Measurements from ENCODE around the gene ST8SIA2.

The ST8SIA2 gene, protein sequence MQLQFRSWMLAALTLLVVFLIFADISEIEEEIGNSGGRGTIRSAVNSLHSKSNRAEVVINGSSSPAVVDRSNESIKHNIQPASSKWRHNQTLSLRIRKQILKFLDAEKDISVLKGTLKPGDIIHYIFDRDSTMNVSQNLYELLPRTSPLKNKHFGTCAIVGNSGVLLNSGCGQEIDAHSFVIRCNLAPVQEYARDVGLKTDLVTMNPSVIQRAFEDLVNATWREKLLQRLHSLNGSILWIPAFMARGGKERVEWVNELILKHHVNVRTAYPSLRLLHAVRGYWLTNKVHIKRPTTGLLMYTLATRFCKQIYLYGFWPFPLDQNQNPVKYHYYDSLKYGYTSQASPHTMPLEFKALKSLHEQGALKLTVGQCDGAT

DNA sequence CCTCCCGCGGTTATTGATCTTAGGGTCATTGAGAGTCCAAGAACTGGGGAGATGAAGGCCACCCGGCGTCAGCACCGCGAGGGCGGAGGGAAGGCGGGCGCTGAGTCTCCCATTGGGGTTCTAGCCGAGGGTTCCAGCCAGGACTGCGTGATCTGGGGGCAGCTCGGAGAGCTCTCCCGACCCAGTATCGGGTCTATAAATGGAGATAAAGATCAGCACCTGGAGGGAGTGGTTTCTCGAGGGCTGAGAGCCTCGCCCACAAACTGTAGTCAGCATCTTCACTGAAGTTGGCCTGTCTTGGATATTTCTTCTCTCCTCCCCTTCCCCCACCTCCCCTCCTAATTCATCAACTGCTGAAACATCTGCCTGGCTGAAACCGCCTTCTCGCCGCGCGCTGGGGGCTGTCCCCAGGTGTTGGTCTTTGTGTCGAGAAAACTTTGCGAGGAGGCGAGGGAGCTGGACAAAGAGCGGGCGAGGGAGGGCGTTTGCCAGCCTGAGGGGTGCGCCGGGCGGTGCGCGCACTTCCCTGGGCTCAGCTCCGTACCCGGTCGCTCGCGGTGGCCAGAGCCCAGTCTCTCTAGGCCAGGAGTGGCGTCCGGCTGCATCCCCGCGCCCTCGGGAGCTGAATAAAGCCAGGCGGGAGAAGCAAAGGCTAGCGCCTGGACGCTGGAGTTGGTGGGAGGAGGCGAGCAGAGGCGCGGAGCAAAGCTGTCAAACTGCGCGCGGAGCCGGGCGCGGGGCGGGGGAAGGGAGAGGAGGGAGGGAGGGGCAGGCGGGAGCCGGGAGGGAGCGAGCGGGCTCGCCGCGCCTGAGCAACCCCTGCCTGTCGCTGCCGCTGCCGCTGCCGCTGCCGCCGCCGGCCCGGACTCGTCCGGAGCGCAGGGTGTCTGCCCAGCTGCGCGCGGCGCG is at the start of gene ST8SIA2:
ST8SIA2 (plus strand) TSS at position 811 of the 909 bp plus-strand sequence. CDS start 184 bp downstream, outside the sequence.
- DNase-seq (ENCODE audit: low read depth, low spot score) = no peak

DNA sequence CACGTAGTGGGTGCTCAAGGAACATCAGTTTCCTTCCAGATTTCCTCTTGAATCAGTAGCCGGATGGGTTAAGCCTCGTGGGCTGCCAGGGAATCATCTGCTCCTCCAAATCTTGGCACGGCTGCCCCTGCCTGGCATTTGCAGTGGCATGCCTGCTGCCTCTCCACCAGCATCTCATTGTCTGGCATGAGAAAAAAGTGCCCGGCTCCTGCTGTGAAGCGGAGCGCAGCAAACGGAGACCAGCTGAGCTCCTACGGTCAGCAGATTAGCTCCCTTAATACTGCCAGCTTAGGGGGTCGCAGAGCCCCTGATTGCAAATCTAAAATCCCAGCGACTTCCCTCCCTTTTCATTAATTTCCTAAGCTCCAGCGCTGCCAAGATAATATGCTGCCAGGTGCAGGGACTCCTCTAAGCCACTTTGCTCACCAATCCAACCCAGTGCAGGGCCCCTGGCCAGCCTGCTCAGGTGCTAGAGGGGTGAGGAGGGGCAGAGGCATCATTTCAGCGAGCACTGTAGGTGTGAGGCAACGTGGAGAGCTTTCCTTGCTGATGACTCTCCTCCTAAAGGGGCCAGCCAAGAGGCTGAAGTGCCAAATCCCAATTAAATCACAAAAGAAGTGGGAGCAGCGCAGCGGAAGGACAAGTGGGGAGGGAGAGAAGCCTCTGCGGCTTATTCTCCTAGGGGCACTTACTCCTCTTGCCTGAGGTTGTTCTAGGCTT is 49.6 kb upstream of the ST8SIA2 start:
- DNase-seq (ENCODE audit: low read depth, low spot score) = no peak

- no peak for DNase-seq (ENCODE audit: low read depth, low spot score)
These were observed 47.6 kb upstream of the ST8SIA2 start for GRCh38 chr15:92346063-92346462.

GRCh38 chr15:92355307-92355706 is 38.4 kb upstream of the ST8SIA2 start:
- DNase-seq (ENCODE audit: low read depth, low spot score) = no peak

DNA sequence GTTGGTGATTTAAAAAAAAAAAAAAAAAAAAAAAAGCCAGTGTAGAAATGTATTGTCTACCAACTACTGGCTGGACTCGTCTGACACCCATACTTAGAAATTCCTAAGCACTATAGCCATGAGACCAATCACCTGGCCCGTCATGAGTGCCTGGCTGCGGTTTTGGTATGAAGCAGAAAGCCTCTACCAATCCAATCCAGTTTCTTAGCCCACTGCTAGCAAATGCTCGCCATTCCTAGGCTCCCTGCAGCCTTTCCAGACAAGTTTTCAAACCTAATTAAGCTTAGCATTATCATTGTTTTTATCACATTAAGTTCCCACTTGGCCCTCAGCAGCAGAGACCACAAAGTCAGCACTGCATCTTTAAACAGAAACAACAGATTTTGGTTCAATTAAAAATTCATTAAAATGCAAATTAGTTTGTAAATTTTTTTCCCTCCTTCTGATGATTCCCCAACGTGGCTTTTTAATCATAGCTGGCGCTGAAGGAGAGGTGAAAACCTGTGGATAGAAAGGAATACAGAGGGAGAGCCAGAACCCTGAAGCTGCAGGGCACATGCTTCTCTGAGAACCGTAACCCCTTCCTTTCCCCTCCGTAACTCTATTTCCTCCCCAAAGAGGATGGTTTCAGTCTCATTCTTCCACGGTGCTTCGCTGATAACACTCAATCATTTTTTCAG is 32.2 kb upstream of the ST8SIA2 start:
- DNase-seq (ENCODE audit: low read depth, low spot score) = no peak

GRCh38 chr15:92362001-92362350 is 31.7 kb upstream of the ST8SIA2 start:
- DNase-seq (ENCODE audit: low read depth, low spot score) = no peak

DNA sequence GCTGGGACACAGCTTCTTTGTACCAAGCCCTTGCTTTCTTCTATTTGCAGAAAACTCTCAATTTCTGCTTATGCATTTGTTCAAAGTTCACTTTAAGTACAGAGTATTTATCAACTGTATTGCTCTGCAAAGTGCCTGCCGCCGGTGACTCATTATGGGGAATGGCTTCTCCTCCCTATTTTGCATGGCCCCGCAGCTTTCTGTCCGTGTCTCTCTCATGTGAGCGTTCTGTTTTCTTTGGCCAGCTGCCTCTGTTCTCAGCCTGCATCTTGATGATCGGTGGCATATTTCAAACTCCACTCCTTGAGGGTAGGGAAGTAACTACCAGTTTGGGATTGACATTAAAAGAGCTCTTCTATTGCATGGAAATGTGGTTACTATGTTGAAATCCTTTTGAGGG is 28.6 kb upstream of the ST8SIA2 start:
- DNase-seq (ENCODE audit: low read depth, low spot score) = no peak

DNA sequence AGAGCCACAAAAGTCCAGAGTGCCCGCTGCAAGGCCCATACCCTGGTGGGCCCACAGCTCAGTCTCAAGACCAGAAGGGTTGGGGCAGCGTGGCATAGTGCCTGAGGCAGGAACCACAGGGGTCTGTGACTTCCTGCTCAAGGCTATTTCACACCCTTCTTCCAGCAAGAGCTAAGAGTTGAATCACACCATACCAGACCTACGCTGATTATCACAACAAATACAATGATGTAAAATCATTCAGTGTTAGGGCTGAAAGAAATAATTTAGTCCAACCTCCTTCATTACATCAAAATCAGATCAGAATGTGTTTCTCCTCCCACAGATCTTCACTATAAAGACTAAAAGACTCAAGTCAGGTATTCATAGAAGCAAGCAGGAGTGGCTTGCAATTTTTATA is 27.8 kb upstream of the ST8SIA2 start:
- DNase-seq (ENCODE audit: low read depth, low spot score) = no peak

DNA sequence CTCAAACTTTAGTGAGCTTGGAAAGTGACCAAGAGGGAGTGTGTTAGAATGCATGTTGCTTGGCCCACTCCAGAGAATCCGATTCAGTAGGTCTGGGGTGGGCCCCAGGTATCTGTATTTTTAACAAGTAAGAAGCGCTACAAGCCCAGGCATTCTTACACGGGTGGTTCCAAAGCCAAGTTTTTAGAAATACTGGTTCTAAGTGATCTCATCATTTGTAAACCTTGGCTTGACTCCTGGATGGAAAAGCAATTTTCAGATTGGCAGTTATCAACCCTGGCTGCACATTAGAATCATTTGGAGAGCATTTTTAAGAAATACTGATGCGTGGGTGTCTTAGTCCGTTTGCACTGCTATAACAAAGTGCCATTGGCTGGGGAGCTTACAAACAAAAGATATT is 27.3 kb upstream of the ST8SIA2 start:
- no peak for DNase-seq (ENCODE audit: low read depth, low spot score)

DNA sequence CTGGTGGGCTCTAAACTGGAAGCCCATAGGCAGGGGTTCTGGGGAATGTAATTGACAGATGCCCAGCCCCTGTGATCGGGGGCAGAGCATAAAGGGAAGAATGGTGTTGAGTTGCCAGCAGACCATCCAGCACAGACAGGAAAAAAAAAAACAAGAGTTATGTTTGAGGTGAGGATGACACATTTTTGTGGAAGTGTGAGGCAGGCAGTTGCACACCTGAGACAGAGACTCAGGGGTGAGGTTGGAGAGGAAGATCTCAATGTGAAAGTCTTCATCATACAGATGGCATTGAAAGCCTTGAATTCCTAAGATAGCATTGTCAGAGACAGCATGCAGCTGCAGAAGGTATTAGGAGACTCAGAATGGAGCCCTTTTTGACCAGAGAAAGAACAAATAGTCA is 18.6 kb upstream of the ST8SIA2 start:
- no peak for DNase-seq (ENCODE audit: low read depth, low spot score)

DNA sequence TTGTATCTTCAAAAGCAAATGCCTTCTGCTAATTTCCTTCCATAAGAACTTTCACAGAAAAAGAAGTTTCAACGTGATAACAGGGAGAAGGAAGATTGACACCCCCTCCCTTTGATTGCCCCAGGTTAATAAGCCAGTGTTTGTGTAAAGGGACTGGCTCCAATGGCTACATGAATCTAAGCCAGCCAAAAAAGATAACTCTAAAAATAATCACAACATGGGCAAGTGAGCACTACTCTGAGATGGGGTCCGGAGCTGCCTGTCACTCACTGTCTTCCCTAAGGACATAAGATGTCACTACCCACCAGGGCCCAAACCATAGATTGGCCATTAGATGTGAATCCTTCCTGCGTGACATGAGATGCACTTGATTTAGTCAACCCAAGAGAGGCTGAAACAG is 17.6 kb upstream of the ST8SIA2 start:
- no peak for DNase-seq (ENCODE audit: low read depth, low spot score)

DNA sequence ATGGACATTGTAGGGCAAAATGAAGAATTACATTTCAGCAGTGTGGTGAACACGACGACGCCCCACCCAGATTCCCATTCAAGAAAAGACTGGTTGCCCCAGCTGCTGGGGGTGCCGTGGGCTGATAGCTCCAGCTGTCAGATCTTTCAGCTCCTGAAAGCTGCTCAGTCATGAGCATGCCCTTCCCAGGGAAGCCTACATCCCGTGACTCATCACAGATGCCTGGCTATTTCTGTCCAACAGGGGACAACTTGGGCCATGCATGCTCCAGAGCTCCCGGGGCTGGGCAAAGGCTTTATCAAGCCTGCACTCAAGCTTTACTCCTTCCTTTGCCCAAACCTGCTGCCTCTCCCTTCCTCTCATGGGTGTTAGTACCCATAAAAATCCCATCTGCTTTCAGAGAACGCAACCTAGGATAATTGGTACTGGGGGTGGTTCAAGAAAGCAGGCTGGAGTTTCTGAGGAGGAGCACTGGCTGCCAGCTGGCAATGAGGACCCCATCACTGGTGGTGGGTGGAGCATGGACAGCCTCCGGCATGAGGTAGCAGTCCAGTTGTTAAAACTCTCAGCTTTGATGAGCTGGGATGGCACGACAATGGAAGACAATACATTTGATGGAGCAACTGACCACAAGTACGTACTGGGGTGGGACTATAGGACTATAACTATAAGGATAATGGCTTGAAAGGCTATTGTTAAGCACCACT is 16.4 kb upstream of the ST8SIA2 start:
- no peak for DNase-seq (ENCODE audit: low read depth, low spot score)

DNA sequence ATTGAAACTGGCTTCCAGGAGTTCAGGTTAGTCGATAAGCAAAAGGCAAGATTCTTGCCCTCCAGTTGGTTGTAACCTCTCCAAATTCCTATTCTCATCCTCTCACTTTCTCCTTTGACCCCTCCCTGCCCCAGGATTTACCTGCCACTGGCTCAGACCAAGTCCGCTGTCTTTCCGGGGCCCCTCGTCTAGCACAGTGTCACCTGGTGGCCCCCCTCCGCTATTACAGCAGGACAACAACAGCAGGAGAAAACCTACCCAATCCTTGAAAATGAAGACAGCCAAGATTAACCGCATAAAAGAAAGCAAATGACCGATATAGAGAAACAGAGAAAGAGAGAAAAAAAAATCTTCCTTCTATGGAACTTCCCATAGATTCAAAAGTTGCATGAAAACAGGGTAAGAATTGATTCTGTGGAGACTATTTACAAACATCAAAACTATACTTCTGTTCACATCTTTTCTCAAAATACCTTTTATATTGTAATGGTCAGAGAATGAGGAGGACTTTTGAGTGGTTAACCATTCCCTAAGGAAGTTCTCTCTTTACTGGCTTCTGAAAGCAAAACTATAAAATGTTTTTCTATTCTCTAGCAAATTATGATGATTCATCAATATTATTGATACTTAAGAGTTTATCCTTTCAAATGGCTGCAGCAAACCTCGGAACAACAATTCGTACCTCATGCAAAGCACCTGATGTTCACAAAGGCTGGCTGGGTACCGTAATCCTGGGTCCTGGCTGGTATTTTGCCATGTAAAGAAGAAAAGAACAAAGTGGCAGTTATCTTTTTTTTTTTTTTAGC is 10.0 kb upstream of the ST8SIA2 start:
- DNase-seq (ENCODE audit: low read depth, low spot score) = no peak

DNA sequence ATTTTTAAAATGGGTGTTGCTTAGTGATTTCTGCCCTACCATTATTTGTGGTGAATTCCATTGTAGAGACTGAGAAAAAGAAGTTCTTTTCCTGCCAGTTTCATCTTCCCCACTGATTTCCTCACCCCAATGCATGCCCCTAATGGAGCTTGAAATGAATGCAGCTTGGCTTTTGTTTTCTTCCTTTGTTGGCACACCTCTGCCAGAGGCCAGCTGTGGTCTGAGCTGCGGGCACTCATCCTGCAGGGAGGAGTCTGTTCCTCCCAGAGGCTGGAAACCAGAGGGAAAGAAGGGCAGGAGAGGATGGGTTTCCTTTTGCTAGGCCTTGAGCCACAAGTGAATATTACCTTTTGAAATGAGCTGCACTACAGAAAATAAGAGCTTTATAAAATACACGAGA is 9.3 kb upstream of the ST8SIA2 start:
- no peak for DNase-seq (ENCODE audit: low read depth, low spot score)

DNA sequence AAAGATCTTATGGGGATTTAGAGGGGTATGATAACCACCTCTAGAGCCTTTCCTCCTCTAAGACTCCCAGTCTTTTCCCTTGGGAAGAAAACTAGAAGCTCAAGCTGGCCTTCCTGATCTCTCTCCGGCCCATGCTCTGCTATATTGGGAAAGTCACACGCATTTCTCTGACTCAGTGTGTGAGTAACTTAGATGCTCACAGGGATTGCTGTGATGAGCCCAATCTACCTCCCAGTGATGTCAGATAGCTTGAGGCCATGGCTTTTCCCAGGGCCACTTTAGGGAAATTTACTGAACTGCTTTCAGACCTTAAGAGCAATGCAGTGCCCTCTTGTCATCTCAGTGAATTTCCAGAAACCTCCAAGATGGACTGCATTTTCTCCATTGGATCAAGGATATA is 8.6 kb upstream of the ST8SIA2 start:
- no peak for DNase-seq (ENCODE audit: low read depth, low spot score)

DNA sequence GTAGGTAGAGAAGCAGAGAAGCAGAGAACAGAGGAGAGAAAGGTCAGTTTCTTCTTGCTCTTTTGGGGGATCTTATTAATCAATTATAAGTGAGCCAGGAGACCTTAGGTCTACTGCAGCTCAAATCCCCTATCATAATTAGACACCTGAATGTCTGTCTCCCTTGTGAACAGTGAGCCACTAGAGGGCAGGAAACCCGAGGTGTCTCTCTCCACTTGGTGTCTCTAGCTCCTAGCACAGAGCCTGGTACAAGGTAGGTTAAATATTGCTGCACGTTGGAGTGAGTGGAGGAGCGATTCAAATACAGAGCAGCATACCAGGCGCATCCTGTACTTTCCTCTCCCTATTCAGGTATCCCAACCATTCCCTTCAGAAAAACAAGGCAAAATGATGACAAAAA is 2.0 kb upstream of the ST8SIA2 start:
- no peak for DNase-seq (ENCODE audit: low read depth, low spot score)

GRCh38 chr15:92392462-92392861 is 1.2 kb upstream of the ST8SIA2 start:
- no peak for DNase-seq (ENCODE audit: low read depth, low spot score)

DNA sequence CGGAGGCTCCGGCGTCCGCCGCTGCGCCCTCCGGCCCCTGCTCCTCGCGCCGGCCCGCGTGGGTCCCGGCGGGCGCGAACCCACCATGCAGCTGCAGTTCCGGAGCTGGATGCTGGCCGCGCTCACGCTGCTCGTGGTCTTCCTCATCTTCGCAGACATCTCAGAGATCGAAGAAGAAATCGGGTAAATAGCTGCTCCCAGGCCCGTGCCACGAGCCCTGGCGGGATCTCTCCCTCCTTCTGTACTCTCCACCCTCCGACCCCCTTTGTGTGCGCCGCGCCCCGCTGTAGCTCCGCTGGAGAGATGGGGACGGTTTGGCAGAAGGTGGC is 263 bp downstream of the ST8SIA2 start:
- no peak for DNase-seq (ENCODE audit: low read depth, low spot score)

GRCh38 chr15:92394309-92395097 is 822 bp downstream of the ST8SIA2 start:
- no peak for DNase-seq (ENCODE audit: low read depth, low spot score)

Measured in activated CD4-positive, CD25-positive, alpha-beta regulatory T cell treated with anti-CD3 and anti-CD28 coated beads, Interleukin-2, amount 50 U/mL, for 16 hours (primary cell).